ENCODE data around the gene WBP1L.
"Not testable (repeated sequence)": the region's sequence is repeated elsewhere in the genome, so short reads cannot be mapped to it uniquely, and the experiment has no call there.

The WBP1L gene

GRCh38 chr10:102834143-102834542 is 90.4 kb downstream of the WBP1L start:
- Mint-ChIP-seq H3K27me3 (no peaks in the 10 kb centered on the region), H3K9me3 (no peaks in the 10 kb centered on the region), H3K4me3 (no peak overlapping the region), H3K36me3 (ENCODE audit: low read depth) (no peaks in the 10 kb centered on the region), H3K4me1 (no peaks in the 10 kb centered on the region), H3K27ac (no peak overlapping the region)
- no peak for ATAC-seq
- no peak for DNase-seq

GRCh38 chr10:102835007-102835482 is 91.3 kb downstream of the WBP1L start:
- Mint-ChIP-seq H3K4me3 (no peak overlapping the region), H3K36me3 (ENCODE audit: low read depth) (no peaks in the 10 kb centered on the region), H3K9me3 (no peaks in the 10 kb centered on the region), H3K27me3 (no peaks in the 10 kb centered on the region), H3K27ac (no peak overlapping the region), H3K4me1 (no peaks in the 10 kb centered on the region)
- DNase-seq, result peak; percentile 80
- peak; percentile 96 for ATAC-seq

GRCh38 chr10:102837230-102837721 is 93.5 kb downstream of the WBP1L start, which contains the start of gene CYP17A1:
Gene CYP17A1 (minus strand): TSS chr10:102837413. CDS start chr10:102837361, 52 bp downstream.
- ATAC-seq, result no peak
- Mint-ChIP-seq H3K27ac (no peak within 1 kb of the TSS), H3K4me3 (no peak within 1 kb of the TSS), H3K4me1 (no peaks in the 10 kb centered on the region), H3K36me3 (ENCODE audit: low read depth) (no peaks in the 10 kb centered on the region), H3K27me3 (peaks cover 2% of the 10 kb centered on the region), H3K9me3 (no peaks in the 10 kb centered on the region)
- DNase-seq, result no peak

GRCh38 chr10:102838276-102838927 is 94.7 kb downstream of the WBP1L start:
- H3K4me3 Mint-ChIP-seq; H3K27me3 Mint-ChIP-seq; DNase-seq; H3K27ac Mint-ChIP-seq; H3K36me3 Mint-ChIP-seq (ENCODE audit: low read depth); ATAC-seq; H3K9me3 Mint-ChIP-seq; H3K4me1 Mint-ChIP-seq: not testable (repeated sequence)

GRCh38 chr10:102841827-102842345 is 98.1 kb downstream of the WBP1L start:
- ATAC-seq, result no peak
- peaks cover 2% of the 10 kb centered on the region for H3K27me3 Mint-ChIP-seq
- no peaks in the 10 kb centered on the region for H3K36me3 Mint-ChIP-seq (ENCODE audit: low read depth)
- H3K9me3 Mint-ChIP-seq, result peaks cover 4% of the 10 kb centered on the region
- H3K27ac Mint-ChIP-seq, result no peak overlapping the region
- H3K4me3 Mint-ChIP-seq, result no peak overlapping the region
- DNase-seq, result no peak
- no peaks in the 10 kb centered on the region for H3K4me1 Mint-ChIP-seq

GRCh38 chr10:102843139-102843538 is 99.4 kb downstream of the WBP1L start:
- H3K4me1 Mint-ChIP-seq; H3K27ac Mint-ChIP-seq; H3K36me3 Mint-ChIP-seq (ENCODE audit: low read depth); H3K4me3 Mint-ChIP-seq; H3K9me3 Mint-ChIP-seq; ATAC-seq; DNase-seq; H3K27me3 Mint-ChIP-seq: not testable (repeated sequence)

GRCh38 chr10:102844190-102844776 is 100.5 kb downstream of the WBP1L start:
- ATAC-seq; H3K4me3 Mint-ChIP-seq; H3K4me1 Mint-ChIP-seq; H3K9me3 Mint-ChIP-seq; H3K27ac Mint-ChIP-seq; H3K36me3 Mint-ChIP-seq (ENCODE audit: low read depth); H3K27me3 Mint-ChIP-seq; DNase-seq: not testable (repeated sequence)

- H3K27ac Mint-ChIP-seq, result no peak overlapping the region
- DNase-seq, result no peak
- H3K4me3 Mint-ChIP-seq, result no peak overlapping the region
- H3K36me3 Mint-ChIP-seq (ENCODE audit: low read depth), result no peaks in the 10 kb centered on the region
- H3K9me3 Mint-ChIP-seq, result peaks cover 4% of the 10 kb centered on the region
- H3K4me1 Mint-ChIP-seq, result no peaks in the 10 kb centered on the region
- peaks cover 2% of the 10 kb centered on the region for H3K27me3 Mint-ChIP-seq
- ATAC-seq, result no peak
Measured at GRCh38 chr10:102845352-102845902, 101.7 kb downstream of the WBP1L start.

- ATAC-seq (no peak), DNase-seq (no peak)
- Mint-ChIP-seq H3K4me3 (no peak overlapping the region), H3K27ac (no peak overlapping the region), H3K9me3 (no peaks in the 10 kb centered on the region), H3K4me1 (peaks cover 8% of the 10 kb centered on the region), H3K36me3 (ENCODE audit: low read depth) (peaks cover 2% of the 10 kb centered on the region), H3K27me3 (no peaks in the 10 kb centered on the region)
Measured at GRCh38 chr10:102850025-102850518, 106.3 kb downstream of the WBP1L start.

- H3K27me3 Mint-ChIP-seq; ATAC-seq; DNase-seq; H3K4me3 Mint-ChIP-seq; H3K27ac Mint-ChIP-seq; H3K9me3 Mint-ChIP-seq; H3K36me3 Mint-ChIP-seq (ENCODE audit: low read depth): not testable (repeated sequence)
- H3K4me1 Mint-ChIP-seq, result peaks cover 26% of the 10 kb centered on the region
Measured at GRCh38 chr10:102853237-102853636, 109.5 kb downstream of the WBP1L start.

GRCh38 chr10:102855731-102856436 is 112.1 kb downstream of the WBP1L start:
- H3K27me3 Mint-ChIP-seq; H3K27ac Mint-ChIP-seq; H3K9me3 Mint-ChIP-seq; H3K36me3 Mint-ChIP-seq (ENCODE audit: low read depth): not testable (repeated sequence)
- H3K4me3 Mint-ChIP-seq, result peak overlapping the region; percentile 49
- peak; percentile 30 for ATAC-seq
- peak; percentile 5 for DNase-seq
- H3K4me1 Mint-ChIP-seq, result peaks cover 26% of the 10 kb centered on the region

GRCh38 chr10:102856758-102857424 is 113.1 kb downstream of the WBP1L start:
- H3K36me3 Mint-ChIP-seq (ENCODE audit: low read depth), result peaks cover 2% of the 10 kb centered on the region
- H3K4me3 Mint-ChIP-seq, result no peak overlapping the region
- ATAC-seq (no peak), DNase-seq (no peak)
- H3K9me3 Mint-ChIP-seq, result no peaks in the 10 kb centered on the region
- H3K27me3 Mint-ChIP-seq, result no peaks in the 10 kb centered on the region
- peaks cover 26% of the 10 kb centered on the region for H3K4me1 Mint-ChIP-seq
- H3K27ac Mint-ChIP-seq, result no peak overlapping the region

GRCh38 chr10:102859911-102860310 is 116.2 kb downstream of the WBP1L start:
- no peak overlapping the region for H3K27ac Mint-ChIP-seq
- DNase-seq, result no peak
- ATAC-seq, result no peak
- no peak overlapping the region for H3K4me3 Mint-ChIP-seq
- H3K9me3 Mint-ChIP-seq, result no peaks in the 10 kb centered on the region
- H3K27me3 Mint-ChIP-seq, result no peaks in the 10 kb centered on the region
- H3K4me1 Mint-ChIP-seq, result peaks cover 18% of the 10 kb centered on the region
- peaks cover 8% of the 10 kb centered on the region for H3K36me3 Mint-ChIP-seq (ENCODE audit: low read depth)

GRCh38 chr10:102863660-102864059 is 119.9 kb downstream of the WBP1L start:
- Mint-ChIP-seq H3K27ac (no peak overlapping the region), H3K4me3 (no peak overlapping the region), H3K27me3 (peaks cover 2% of the 10 kb centered on the region), H3K9me3 (no peaks in the 10 kb centered on the region), H3K4me1 (no peaks in the 10 kb centered on the region), H3K36me3 (ENCODE audit: low read depth) (peaks cover 10% of the 10 kb centered on the region)
- DNase-seq (no peak), ATAC-seq (no peak)
